GM19025 (cell line): ENCODE data around the gene CYP1A2.
"Not testable (repeated sequence)": the region's sequence is repeated elsewhere in the genome, so short reads cannot be mapped to it uniquely, and the experiment has no call there.

Experiments used
- ATAC-seq: cut with Tn5 transposase; IDR thresholded peaks from one replicate; pipeline ENCODE4 v1.9.1; 2021; ENCODE audit warnings: mild to moderate bottlenecking, low read depth, moderate library complexity; ENCODE audit not compliant: unreplicated experiment

The CYP1A2 gene, protein sequence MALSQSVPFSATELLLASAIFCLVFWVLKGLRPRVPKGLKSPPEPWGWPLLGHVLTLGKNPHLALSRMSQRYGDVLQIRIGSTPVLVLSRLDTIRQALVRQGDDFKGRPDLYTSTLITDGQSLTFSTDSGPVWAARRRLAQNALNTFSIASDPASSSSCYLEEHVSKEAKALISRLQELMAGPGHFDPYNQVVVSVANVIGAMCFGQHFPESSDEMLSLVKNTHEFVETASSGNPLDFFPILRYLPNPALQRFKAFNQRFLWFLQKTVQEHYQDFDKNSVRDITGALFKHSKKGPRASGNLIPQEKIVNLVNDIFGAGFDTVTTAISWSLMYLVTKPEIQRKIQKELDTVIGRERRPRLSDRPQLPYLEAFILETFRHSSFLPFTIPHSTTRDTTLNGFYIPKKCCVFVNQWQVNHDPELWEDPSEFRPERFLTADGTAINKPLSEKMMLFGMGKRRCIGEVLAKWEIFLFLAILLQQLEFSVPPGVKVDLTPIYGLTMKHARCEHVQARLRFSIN

DNA sequence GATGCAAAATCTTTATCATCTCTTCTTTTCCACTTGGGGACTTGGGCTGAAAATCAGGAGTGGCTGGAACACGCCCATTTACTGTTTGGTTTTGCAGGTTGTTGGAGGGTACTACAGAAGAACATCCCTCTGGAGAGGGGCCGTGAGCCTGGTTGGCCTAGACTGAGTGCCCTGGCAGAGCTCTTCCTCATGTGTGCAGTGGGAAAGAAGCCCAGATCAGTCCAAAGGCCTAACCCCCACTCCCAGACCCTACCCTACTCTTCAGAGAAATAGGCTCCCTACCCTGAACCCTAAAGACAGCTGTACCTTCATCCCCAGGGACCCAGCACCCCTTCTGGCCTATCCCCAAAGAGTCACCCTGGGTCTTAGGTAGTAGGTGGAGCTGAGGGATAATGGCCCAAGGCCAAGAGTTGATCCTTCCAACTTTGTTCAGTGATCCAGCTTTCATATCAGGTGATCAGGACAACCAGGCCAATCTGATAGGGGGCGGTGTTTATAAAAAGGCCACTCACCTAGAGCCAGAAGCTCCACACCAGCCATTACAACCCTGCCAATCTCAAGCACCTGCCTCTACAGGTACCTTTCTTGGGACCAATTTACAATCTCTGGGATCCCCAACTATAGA lies at the start of gene CYP1A2:
Gene CYP1A2 (plus strand): TSS at position 524 of the 625 bp plus-strand sequence. CDS start 894 bp downstream, outside the sequence.
- ATAC-seq: no peak

DNA sequence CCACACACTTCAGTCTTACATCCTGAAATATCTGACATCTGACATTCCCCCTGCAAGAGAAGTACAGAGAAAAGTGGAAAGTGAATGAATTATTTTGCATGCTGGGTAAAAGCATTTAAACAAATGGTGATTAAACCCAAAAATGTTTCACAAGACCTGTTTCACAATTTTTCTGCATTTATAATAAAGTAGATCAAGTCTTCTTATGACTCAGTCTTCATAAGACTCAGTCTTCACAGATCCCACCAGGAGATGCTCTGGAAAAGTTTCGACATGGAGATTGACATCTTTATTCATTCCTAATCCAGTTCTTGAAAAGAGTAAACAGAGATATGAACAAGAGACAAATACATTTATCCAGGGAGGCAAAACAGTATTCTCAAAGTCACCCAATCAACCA lies 39.6 kb upstream of the CYP1A2 start:
- no peak for ATAC-seq

DNA sequence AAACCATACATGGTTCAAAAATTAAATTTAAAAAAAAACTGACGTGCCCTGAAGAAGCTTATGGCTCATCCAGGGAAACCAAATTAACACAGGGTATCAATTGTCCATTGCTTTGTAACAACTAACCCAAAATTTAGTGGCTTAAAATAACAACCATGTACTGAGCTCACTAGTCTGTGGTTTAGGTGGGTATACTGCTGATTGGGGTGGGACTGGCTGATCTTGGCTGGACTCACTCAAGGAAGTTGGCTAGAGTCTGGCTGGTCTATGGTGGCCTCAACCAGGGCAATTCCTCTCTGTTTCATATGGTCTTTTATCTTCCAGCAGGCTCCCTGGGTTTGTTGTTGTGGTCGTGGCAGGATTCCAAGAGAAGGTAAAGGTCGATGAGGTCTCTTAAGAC lies 38.8 kb upstream of the CYP1A2 start:
- ATAC-seq: no peak

DNA sequence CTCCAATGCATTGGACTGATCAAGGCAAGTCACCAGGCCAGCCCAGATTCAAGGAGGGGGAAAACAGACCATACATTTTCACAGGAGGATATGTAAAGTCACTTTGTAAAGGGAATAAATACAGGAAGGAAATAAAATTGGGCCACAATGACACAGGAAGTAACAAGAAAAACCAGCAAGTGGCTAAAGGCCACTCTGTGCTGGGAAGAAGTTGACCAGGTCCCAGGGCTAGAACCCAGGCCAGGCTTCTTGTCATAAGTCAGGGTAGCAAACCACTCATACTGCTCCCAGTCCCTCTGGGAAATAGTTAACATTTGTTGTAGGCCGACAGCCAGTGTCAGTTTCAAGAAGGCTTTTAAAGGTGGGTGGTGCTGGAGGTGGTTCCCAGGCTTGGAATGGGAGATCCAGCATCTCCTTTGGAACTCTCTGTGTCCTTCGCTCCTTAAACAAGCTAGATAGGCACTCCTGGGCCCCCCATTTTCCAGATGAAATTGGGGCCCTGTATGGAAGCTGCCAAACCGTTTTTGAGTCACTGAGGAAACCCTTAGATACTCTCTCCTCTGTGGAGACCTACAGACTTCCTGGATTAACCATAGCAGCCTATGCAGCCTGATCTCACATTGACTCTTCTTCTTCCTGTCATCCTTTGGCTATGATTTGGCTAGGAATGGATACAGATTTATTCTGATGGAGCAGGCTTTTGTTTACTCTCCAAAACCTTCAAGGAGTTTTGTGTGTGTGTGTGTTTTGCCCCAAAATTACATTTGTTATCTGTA lies 38.1 kb upstream of the CYP1A2 start:
- no peak for ATAC-seq

DNA sequence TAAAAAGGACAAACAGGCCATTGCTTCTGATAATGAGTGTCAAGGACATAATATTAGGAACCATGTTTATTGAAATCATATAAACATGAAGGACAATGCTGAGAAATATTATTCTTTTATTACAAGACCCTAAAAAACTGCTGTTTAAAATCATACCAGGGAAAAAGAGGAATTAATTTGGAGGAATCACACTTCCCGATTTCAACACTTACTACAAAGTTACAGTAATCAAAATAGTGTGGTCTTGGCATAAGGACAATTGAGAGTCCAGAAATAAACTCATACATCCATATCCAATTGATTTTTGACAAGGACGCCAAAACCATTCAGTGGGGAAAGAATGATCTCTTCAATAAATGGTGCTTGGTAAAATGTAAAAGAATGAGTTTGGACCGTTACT lies 36.3 kb upstream of the CYP1A2 start:
- ATAC-seq: no peak

DNA sequence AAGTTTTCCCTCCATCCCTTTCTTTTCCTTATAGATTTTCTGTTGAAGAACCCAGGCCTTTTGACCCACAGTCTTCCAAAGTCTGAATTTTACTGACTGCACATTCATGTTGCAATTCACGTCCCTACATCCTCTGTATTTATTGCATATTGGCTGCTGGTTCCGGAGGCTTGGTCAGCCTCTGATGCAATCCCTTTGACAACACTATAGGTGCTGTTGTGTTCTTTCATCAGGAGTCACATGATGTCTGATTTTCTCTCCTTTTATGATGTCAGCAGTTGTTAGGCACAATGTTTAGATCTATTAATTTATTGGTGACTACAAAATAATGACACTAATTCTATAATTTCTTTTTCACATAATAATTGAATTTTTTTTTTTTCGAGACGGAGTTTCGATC lies 32.0 kb upstream of the CYP1A2 start:
- ATAC-seq: no peak

DNA sequence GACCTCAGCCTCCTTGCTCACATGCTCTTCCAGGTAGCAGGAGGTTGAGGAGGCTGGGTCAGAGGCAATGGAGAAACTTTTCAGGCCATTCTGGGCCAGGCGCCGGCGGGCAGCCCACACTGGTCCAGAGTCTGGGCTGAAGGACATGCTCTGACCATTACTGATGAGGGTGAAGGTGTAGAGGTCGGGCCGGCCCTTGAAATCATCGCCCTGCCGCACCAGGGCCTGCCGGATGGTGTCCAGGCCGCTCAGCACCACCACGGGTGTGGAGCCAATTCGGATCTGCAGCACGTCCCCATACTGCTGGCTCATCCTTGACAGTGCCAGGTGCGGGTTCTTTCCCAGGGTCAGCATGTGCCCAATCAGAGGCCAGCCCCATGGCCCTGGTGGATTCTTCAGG lies 26.1 kb upstream of the CYP1A2 start:
- ATAC-seq: no peak

DNA sequence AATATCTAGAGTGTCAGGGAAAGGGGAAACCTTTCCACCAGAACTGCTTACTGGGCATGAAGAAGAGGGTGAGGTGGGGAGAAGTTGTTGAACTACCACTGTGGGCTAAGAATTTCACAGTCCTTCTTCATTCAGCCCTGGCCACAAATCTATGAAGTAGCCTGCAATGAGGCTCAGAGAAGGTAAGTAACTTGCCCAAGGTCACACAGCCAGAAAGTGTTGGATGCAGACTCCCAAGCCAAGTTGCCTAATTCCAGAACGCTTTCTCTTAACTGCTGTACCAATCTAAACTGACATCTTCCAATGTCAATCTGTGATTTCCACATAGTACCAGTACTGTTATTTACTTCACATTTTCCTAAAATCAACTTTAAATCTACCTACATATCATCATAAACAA lies 25.5 kb upstream of the CYP1A2 start:
- ATAC-seq: no peak

DNA sequence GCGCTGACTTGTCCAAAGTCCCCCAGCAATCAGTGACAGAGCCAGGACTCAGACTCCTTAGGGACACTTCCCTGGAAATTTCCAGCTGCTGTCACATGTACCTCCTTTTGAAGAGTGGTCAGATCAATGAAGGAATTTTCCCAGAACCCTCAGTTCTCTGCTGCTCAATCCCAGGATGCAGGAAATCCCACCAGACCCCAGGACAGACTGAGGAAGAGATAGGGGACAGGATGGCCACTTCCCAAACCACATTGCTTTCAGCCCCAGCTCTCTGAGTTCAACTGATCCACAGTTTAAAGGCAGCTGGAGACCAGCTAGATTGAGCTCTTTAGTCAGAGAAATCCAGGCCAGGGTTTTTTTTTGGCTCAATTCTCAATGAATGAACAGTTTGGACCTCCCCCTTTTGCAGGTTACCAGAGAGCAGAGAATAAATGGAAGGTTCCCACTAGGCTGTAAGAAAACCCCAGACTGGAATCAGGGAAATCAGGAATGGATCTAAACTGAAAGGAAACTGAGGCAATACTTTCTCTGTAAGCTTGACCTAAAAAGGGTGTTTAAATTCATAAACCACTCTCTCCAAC lies 24.8 kb upstream of the CYP1A2 start:
- no peak for ATAC-seq

DNA sequence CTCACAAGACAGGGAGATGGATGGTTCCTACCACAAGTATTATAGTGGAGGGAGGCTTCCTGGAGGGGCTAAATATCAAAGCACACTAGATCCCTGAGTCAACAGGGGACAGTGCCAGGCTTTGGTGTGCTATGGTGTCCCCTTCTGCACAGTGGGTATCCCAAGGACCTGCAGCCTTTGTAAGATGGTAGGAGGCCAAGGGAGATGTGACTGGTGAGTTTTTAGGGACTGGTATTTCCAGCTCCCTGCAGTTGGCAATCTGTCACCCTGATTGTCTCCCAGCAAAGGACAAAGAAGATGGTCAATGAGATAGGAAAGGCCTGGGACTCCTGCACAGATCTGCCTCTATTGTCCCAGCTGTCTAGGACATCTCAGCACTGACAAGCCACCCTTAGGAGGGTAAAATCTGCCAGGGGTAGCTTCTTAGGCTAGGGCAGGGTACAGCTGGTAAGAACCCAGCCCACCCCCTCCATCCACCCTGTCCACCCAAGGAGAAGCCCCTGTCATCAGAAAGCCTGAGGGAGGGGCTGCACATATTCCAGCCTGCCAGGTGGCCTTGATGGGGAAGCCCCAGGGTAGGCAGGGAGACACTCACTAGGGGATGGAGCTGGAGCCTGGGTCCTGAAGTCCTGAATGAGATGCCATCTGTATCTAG lies 23.9 kb upstream of the CYP1A2 start:
- ATAC-seq: no peak

DNA sequence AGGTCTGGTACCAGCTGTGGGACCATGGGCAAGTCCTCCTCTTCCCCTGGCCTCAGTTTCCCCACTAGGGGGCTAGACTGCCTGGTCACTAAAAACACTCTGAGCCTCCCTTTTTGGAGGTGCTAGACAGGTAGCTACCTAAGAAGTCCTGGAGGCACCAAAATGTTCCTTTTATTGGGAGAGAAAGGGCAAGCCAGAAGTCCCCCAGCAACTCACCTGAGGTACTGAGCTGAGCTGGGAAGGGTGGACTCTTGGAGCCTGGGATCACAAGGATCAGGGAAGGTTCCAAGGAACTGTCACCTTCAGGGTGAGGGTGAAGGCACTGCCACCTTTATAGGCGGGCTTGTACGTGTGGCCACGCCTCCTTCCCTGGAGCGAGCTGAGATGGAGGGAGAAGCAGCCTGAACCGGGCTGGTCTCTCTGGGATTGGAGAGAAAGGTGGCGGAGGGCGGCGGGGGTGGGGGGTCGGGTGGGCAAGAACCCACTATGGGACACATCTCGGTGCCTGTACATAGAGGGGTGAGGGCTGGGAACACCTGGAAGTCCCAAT lies 23.3 kb upstream of the CYP1A2 start, which contains the start of gene CYP1A1:
Gene CYP1A1 (minus strand): TSS at position 304 of the 550 bp plus-strand sequence. CDS start 2,431 bp downstream, outside the sequence.
- no peak for ATAC-seq

DNA sequence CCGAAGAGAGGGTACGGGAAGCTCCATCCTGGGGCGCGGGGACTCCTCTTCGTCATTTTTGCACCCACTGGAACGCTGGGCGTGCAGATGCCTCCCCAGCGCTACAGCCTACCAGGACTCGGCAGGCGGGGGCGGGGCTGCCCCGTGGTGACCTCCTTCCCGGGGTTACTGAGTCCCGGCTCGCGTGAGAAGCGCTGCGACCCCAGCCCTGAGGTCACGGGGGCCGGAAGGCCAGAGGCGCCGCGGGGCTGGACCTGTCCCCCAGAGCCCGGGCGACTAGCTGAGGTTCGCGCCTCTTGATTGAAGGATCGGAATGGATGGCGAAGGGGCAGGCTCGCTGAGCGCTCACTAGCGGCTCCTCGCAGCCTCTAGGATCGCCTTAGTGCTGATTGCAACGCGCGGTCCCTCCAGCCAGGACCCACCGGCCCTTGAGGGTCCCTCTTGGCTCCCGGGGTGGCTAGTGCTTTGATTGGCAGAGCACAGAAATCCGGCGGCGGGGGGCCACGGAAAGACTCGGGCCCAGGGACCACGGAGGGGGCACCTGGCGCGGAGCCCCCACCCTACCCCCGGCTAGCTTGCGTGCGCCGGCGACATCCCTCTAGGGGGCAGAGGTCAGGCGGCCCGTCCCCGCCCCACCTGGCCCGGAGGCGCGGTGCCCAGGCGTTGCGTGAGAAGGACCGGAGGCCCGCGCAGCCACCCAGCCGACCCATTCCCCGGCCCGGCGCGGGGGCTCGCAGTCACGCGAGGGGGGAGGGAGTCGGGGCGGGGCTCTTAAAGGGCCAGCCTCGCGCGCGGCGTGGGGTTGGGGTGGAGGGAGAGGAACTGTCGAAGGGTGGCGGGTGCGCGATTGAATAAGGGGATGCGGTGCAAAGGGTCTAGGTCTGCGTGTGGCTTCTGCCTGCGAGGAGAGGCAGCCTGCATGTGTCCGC lies 22.5 kb upstream of the CYP1A2 start:
- peak; percentile 51 for ATAC-seq

DNA sequence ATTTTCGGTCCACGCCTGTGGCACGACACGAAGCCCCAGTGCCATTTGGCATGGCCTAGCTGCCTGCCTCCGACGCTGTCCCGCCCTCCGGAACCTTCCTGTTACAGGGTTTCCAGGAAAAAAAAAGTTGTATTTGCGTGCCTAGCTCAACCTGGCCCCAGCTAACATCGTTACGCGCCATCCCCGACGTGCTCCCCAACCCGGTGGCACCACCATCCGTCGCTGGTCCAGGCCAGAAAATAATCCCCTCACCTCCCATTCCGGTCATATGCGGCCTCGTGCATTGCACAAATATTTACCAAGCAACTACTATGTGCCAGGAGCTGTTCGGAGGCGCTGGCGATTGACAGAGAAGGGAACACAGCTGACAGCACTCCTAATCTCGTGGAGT lies 21.9 kb upstream of the CYP1A2 start:
- no peak for ATAC-seq

DNA sequence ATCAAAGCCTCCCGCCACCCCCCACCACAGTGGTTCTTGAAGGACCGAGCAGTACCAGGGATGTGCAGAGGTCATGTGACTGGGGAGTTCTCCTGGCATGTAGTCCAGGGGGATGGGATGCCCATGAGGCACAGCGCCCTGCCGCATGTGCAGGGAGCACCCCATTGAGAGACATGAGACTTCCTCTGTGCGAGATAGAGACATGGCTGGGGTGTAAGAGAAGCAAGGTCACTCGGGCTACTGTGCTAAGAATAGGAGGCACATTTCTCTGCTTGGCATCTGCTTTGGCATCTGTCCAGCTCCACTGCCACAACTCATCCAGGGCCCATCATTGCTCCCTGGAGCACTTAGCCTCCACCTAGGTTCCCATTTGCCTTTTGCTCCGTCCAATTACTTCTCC lies 20.9 kb upstream of the CYP1A2 start:
- no peak for ATAC-seq

DNA sequence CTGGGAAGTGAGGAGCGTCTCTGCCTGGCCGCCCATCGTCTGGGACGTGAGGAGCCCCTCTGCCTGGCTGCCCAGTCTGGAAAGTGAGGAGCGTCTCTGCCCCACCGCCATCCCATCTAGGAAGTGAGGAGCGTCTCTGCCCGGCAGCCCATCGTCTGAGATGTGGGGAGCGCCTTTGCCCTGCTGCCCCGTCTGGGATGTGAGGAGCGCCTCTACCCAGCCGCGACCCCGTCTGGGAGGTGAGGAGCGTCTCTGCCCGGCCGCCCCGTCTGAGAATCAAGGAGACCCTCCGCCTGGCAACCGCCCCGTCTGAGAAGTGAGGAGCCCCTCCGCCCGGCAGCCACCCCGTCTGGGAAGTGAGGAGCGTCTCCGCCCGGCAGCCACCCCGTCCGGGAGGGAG lies 19.9 kb upstream of the CYP1A2 start:
- not testable (repeated sequence) for ATAC-seq

DNA sequence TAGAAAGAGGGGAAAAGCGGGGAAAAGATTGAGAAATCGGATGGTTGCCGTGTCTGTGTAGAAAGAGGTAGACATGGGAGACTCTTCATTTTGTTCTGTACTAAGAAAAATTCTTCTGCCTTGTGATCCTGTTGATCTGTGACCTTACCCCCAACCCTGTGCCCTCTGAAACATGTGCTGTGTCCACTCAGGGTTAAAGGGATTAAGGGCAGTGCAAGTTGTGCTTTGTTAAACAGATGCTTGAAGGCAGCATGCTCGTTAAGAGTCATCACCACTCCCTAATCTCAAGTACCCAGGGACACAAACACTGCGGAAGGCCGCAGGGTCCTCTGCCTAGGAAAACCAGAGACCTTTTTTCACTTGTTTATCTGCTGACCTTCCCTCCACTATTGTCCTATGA lies 19.3 kb upstream of the CYP1A2 start:
- not testable (repeated sequence) for ATAC-seq

DNA sequence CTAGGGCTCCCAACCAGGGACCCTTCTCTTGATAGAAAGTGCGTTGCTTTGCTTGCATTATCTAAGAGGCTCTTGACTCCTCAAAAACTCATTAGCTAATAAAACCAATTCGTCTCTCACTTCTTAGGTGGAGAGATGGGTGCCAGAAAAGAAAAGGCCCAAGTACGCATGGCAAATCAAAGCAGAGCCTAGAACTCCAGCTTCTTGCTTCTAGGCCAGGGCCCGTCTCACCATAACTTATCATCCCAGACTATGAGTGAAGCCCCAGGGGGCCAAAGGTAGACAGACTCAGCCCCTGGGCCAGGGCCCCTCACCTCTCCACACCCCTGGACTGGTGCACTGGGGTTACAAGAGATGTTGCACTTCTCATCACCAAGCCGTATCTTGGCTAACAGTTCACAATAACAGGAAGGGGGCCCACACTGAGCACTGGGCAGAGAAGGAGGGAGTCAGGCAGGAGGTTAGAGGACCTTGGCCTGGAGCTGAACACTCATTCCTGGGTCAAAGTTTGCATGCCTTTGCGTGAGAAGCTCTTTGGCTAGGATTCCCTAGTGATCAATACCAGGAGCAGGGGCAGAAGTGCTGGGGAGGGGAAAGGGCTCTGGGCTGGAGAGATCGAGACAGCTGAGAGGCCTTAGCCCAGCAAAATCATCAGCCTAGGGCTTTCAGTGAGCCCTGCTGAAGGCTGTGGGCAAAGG lies 17.9 kb upstream of the CYP1A2 start:
- no peak for ATAC-seq

DNA sequence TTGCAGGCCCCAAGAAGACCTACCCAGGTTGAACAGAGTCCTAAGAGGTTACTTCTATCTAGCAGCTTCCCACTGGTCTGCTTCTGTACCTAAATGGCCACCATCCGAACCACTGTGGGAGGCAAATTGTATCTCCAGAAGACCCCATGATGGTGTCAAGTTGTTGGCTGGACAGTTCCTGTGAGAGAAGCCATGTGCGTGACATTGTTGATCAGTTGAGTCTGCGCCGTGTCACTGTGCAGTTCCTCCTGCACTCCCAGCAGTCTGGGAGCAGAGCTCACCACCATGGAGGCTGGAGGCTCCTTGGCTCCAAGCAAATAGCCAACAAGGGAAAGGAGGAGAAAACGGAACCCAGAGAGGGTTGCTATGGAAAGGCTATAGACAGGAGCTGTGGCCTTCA lies 15.8 kb upstream of the CYP1A2 start:
- ATAC-seq: no peak
